WI38 (cell line): ENCODE measurements around the gene CMTM2.
"Not testable (repeated sequence)": the region's sequence is repeated elsewhere in the genome, so short reads cannot be mapped to it uniquely, and the experiment has no call there.

Experiments
- H3K4me3 ChIP-seq: 2 replicates; pipeline ENCODE4 v1.5.1; 2011; ENCODE audit warnings: low read depth, mild to moderate bottlenecking, control low read depth, low read length
- CTCF ChIP-seq: IDR thresholded peaks from 2 replicates; pipeline ENCODE4 v1.5.1; 2012; ENCODE audit warnings: low read depth, mild to moderate bottlenecking, control low read depth, low read length

CMTM2 gene

GRCh38 chr16:66563574-66564334, 15.5 kb upstream of the CMTM2 start:
- no peak overlapping the region for H3K4me3 ChIP-seq
- TF ChIP-seq CTCF: no peak

GRCh38 chr16:66566051-66566901, 13.0 kb upstream of the CMTM2 start, which contains the start of gene CMTM1:
Gene CMTM1 (plus strand): TSS chr16:66566439. CDS start chr16:66566514, 75 bp downstream.
- TF ChIP-seq CTCF: no peak
- H3K4me3 ChIP-seq: no peak within 1 kb of the TSS

GRCh38 chr16:66567270-66567669, 12.0 kb upstream of the CMTM2 start:
- not testable (repeated sequence) for H3K4me3 ChIP-seq

- H3K4me3 ChIP-seq: no peak overlapping the region
Observed at GRCh38 chr16:66568355-66568754, 10.9 kb upstream of the CMTM2 start.

GRCh38 chr16:66569131-66569530, 10.1 kb upstream of the CMTM2 start:
- no peak for TF ChIP-seq CTCF
- H3K4me3 ChIP-seq: no peak overlapping the region

More at GRCh38 chr16:66568355-66568754, 10.9 kb upstream of the CMTM2 start:
- no peak for TF ChIP-seq CTCF

GRCh38 chr16:66569827-66570405, 9.3 kb upstream of the CMTM2 start:
- no peak overlapping the region for H3K4me3 ChIP-seq
- no peak for TF ChIP-seq CTCF

GRCh38 chr16:66572356-66572755, 6.9 kb upstream of the CMTM2 start:
- no peak for TF ChIP-seq CTCF
- no peak overlapping the region for H3K4me3 ChIP-seq
